T-helper 17 cell (primary cell): ENCODE data around the gene CCNB2. TPM values are rescaled to one million over a fixed set of nuclear protein-coding genes. Genes with fewer than 3 reads are reported as not detected.
"Not testable (repeated sequence)": the region's sequence is repeated elsewhere in the genome, so short reads cannot be mapped to it uniquely, and the experiment has no call there.

Experiments
- ATAC-seq: fragments of 150-1000 bp; cut with Tn5 transposase; 2 replicates; pipeline ENCODE4 v1.10.0; 2021; ENCODE audit warnings: mild to moderate bottlenecking, moderate library complexity
- DNase-seq, 3 donors: peaks; one replicate each; pipeline versions ENCODE4 v3.0.0 to v3.0.0-alpha.2; 2020 to 2021
- H3K9me3 ChIP-seq: one replicate; pipeline ENCODE4 v1.7.0; 2013; ENCODE audit warnings: low read length, mild to moderate bottlenecking; ENCODE audit not compliant: control insufficient read depth, poor library complexity, severe bottlenecking
- H3K27ac Mint-ChIP-seq: one replicate; pipeline ENCODE4 v1.8.0; 2022; ENCODE audit warnings: mild to moderate bottlenecking, moderate library complexity, mixed read lengths
- H3K27me3 Mint-ChIP-seq: one replicate; pipeline ENCODE4 v1.8.0; 2022; ENCODE audit warnings: mixed read lengths
- H3K36me3 Mint-ChIP-seq: one replicate; pipeline ENCODE4 v1.8.0; 2022; ENCODE audit warnings: low read depth, mixed read lengths
- H3K4me1 Mint-ChIP-seq: one replicate; pipeline ENCODE4 v1.8.0; 2022; ENCODE audit warnings: mild to moderate bottlenecking, mixed read lengths
- H3K4me3 Mint-ChIP-seq: one replicate; pipeline ENCODE4 v1.8.0; 2022; ENCODE audit warnings: mild to moderate bottlenecking, moderate library complexity, mixed read lengths
- total RNA-seq, 4 donors: library from RNA in 2 of 4; stranded (reverse) in 2 of 4; gene quantifications; one replicate each; pipeline ENCODE4 v1.2.3 and lab custom pipeline; 2022 to 2026

The CCNB2 gene
- total RNA-seq, 2 donors from 2014 or later: 0.73 TPM; not detected in 1

DNA sequence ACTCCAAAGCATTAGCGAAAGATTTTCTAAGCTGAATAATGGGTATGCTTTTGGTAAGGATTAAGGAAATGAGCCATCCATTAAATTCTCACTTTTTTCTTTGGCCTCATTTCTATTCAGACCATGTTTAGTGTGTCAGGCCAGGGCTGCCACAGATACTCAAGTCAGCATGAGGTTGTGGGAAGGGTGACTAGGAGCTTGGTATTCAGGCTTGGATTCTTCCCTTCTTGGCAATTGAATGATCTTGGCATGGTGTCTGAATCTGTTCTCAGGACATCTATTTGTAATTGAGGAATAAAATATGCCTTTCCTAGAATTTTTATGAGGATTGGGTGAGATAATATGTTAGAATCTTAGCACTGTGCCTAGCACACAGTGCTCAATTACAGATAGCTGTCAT lies 11.2 kb downstream of the CCNB2 start:
- no peak for DNase-seq
- Mint-ChIP-seq H3K27ac (no peak overlapping the region), H3K27me3 (no peaks in the 10 kb centered on the region), H3K36me3 (no peaks in the 10 kb centered on the region), H3K4me1 (peaks cover 5% of the 10 kb centered on the region), H3K4me3 (no peak overlapping the region)
- ATAC-seq: no peak
- no peaks in the 10 kb centered on the region for H3K9me3 ChIP-seq

DNA sequence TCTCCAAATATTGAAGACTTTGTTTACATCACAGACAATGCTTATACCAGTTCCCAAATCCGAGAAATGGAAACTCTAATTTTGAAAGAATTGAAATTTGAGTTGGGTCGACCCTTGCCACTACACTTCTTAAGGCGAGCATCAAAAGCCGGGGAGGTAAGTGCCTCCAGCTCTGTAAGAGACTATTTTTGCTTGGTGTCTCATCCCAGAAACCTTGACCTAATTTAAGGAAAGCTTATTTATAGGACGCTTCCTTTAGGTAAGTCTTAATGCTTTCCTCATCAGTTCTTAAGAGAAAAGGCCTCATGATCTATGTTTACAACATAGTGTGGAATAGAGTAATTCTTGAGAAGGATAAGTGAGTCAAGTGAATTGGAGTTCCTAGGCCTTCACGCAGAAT lies 11.8 kb downstream of the CCNB2 start:
- Mint-ChIP-seq H3K36me3 (no peaks in the 10 kb centered on the region), H3K4me3 (no peak overlapping the region), H3K27ac (no peak overlapping the region), H3K27me3 (no peaks in the 10 kb centered on the region), H3K4me1 (peaks cover 5% of the 10 kb centered on the region)
- DNase-seq (no peak), ATAC-seq (no peak)
- no peaks in the 10 kb centered on the region for H3K9me3 ChIP-seq

DNA sequence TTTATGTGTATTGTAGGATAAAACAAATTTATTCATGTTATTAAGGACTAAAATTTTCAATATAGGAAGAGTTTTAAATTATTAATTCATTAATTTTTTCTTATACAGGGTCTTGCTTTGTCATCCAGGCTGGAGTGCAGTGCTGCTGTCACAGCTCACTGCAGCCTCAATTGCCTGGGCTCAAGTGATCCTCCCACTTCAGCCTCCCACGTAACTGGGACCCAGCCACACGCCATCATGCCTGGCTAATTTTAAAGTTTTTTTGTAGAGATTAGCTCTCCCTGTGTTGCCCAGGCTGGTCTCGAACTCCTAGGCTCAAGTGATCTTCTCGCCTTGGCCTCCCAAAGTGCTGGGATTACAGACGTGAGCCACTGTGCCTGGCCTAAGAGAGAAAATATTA lies 14.7 kb downstream of the CCNB2 start:
- H3K9me3 ChIP-seq: no peaks in the 10 kb centered on the region
- Mint-ChIP-seq H3K4me3 (no peak overlapping the region), H3K36me3 (no peaks in the 10 kb centered on the region), H3K27ac (no peak overlapping the region), H3K27me3 (no peaks in the 10 kb centered on the region), H3K4me1 (peaks cover 5% of the 10 kb centered on the region)
- DNase-seq: no peak
- ATAC-seq: no peak

DNA sequence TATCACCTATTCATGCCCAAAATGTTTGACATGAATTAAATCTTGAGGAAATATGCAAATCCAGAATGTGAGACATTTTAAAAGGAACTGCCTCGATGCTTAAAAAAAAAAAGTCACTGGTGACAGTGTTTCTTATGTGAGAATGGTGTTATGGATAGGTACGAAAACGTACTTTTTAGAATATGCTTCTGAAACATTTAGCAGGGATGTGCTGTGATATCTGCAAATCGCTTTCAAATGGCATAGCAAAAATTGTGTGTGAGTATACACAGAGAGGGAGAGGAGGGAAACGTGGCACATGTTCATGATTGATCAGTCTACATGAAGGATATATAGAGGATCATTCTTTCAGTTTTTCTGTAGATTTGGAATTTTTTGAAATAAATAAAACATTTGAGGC lies 16.0 kb downstream of the CCNB2 start:
- DNase-seq: no peak
- ATAC-seq: no peak
- H3K27ac Mint-ChIP-seq: no peak overlapping the region
- H3K9me3 ChIP-seq: no peaks in the 10 kb centered on the region
- H3K36me3 Mint-ChIP-seq: no peaks in the 10 kb centered on the region
- H3K4me1 Mint-ChIP-seq: peaks cover 5% of the 10 kb centered on the region
- no peak overlapping the region for H3K4me3 Mint-ChIP-seq
- no peaks in the 10 kb centered on the region for H3K27me3 Mint-ChIP-seq

DNA sequence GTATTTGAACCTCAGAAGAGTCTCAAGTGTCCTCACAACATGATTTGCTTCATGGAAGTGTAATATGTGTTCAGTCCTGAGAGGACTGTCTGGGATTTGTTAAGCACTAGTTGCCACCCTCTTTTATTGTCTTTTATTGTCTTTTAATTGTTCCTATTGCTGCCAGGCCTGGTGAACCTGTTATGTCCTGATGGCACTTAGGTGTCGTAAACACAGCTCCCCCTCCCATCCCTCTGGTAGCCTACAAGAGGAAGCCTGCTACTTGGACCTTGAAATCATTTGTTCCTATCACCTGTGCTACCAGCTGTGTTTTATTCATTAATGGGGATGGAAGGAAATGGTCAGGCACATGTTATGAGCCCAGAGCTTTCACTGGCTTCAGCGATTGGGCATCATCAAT lies 19.3 kb downstream of the CCNB2 start:
- H3K4me1 Mint-ChIP-seq: peaks cover 8% of the 10 kb centered on the region
- no peak for ATAC-seq
- no peak overlapping the region for H3K4me3 Mint-ChIP-seq
- no peaks in the 10 kb centered on the region for H3K27me3 Mint-ChIP-seq
- no peaks in the 10 kb centered on the region for H3K9me3 ChIP-seq
- H3K27ac Mint-ChIP-seq: no peak overlapping the region
- peaks cover 4% of the 10 kb centered on the region for H3K36me3 Mint-ChIP-seq
- DNase-seq: no peak

DNA sequence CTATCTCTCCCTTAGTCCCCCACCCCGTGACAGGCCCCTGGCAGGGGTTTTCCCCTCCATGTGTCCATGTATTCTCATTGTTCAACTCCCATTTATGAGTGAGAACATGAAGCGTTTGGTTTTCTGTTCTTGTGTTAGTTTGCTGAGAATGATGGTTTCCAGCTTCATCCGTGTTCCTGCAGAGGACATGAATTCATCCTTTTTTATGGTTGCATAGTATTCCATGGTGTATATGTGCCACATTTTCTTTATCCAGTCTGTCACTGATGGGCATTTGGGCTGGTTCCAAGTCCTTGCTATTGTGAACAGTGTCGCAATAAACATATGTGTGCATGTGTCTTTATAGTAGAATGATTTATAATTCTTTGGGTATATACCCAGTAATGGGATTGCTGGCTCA lies 20.7 kb downstream of the CCNB2 start:
- not testable (repeated sequence) for H3K27ac Mint-ChIP-seq, H3K9me3 ChIP-seq, H3K4me1 Mint-ChIP-seq, DNase-seq, H3K4me3 Mint-ChIP-seq, H3K36me3 Mint-ChIP-seq, ATAC-seq, H3K27me3 Mint-ChIP-seq

DNA sequence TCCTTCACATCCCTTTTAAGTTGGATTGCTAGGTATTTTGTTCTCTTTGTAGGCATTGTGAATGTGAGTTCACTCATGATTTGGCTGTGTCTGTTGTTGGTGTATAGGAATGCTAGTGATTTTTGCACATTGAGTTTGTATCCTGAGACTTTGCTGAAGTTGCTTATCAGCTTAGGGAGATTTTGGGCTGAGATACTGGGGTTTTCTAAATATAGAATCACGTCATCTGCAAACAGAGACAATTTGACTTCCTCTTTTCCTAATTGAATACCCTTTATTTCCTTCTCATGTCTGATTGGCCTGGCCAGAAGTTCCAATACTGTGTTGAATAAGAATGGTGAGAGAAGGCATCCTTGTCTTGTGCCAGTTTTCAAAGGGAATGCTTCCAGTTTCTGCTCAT lies 22.3 kb downstream of the CCNB2 start:
- not testable (repeated sequence) for H3K4me3 Mint-ChIP-seq, H3K27me3 Mint-ChIP-seq, H3K27ac Mint-ChIP-seq, DNase-seq, ATAC-seq, H3K9me3 ChIP-seq, H3K36me3 Mint-ChIP-seq, H3K4me1 Mint-ChIP-seq

DNA sequence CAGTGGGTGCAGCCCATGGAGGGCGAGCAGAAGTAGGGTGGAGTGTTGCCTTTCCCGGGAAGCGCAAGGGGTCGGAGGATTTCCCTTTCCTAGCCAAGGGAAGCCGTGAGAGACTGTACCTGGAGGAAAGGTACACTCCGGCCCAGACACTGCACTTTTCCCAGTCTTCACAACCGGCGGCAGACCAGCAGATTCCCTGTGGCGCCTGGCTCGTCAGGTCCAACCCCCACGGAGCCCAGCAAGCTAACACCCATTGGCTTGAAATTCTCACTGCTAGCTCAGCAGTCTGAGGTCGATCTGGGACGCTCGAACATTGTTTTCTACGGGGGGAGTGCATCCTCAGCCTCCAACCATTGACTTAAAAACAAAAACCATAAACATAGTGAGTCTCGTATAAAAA lies 26.5 kb downstream of the CCNB2 start:
- no peaks in the 10 kb centered on the region for H3K27me3 Mint-ChIP-seq
- no peak overlapping the region for H3K27ac Mint-ChIP-seq
- no peak overlapping the region for H3K4me3 Mint-ChIP-seq
- DNase-seq: no peak
- no peaks in the 10 kb centered on the region for H3K9me3 ChIP-seq
- H3K4me1 Mint-ChIP-seq: peaks cover 3% of the 10 kb centered on the region
- H3K36me3 Mint-ChIP-seq: peaks cover 6% of the 10 kb centered on the region
- ATAC-seq: no peak

DNA sequence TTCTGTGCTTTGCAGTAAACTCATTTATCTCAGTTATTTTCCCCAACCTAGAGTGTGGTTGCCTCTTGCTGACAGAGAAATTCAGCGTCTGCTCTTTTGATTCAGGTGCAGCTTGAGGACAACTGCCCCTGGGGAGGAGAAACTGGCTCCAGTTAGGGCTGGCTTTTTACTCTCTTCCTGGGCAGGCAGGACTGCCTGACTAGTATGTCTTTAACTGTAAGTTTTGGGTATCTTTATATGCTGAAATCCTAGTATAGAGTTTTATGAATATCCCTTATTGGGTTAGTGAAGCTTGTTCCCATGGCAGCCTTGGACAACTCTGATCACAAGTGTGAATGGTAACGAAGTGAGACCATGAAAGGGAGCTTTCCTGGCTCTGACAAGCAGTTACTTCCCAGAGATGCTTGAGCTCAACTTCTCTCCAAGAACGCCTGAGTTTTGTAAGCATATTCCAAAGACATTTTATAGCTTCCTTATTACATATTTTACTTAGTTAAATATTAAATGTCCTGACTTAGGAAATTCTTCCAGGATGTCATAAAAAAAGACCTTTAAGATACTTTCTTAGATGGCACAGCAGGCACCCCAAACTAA lies 27.1 kb downstream of the CCNB2 start:
- ATAC-seq (no peak), DNase-seq (no peak)
- Mint-ChIP-seq H3K27me3 (no peaks in the 10 kb centered on the region), H3K36me3 (peaks cover 6% of the 10 kb centered on the region), H3K4me3 (no peak overlapping the region), H3K27ac (no peak overlapping the region), H3K4me1 (peaks cover 3% of the 10 kb centered on the region)
- no peaks in the 10 kb centered on the region for H3K9me3 ChIP-seq

DNA sequence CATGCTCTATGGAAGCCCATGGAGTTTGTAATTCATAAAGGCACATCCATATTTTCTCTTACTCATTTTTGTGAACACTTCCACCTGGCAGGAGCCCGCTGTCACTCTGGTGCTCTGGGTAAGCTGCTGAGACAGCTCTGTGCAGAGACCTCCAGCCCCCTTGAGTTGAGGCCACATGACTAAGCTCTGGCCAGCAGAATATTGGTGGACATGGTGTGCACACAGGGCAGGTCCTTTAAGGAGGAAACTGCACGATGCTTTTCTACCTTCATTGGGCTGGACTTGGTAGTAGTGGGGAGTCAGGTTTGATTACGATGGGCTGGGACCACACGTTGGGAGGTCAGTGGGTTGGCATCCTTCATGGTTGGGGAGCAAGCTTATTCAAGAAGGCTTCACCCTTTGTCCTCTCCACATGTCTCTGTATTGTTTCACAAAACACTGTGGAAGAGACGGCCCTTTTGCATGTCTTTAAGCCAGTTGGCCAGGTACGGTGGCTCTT lies 29.0 kb downstream of the CCNB2 start:
- Mint-ChIP-seq H3K27ac (no peak overlapping the region), H3K4me1 (peaks cover 6% of the 10 kb centered on the region), H3K27me3 (no peaks in the 10 kb centered on the region), H3K4me3 (no peak overlapping the region), H3K36me3 (peaks cover 2% of the 10 kb centered on the region)
- no peak for DNase-seq
- ATAC-seq: no peak
- H3K9me3 ChIP-seq: no peaks in the 10 kb centered on the region

DNA sequence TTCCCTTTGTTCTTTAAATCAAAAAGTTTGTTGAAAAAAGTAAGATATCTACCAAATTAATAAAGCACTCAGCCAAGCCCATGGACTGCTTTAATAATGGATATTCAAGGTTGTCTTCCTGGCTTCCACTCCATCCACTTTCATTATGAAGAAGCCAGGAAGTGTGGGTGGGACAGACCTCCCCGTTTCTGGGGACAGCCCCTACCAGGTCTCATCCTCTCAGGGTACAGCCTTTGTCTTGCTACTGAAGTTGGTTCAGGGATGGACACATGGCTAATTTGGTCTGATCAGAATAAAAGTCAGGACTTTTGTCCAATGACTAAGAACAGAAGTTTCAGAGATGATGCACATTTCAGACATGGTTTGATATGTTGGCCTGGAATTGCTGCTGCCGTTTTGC lies 32.6 kb downstream of the CCNB2 start:
- DNase-seq (no peak), ATAC-seq (no peak)
- peaks cover 3% of the 10 kb centered on the region for H3K36me3 Mint-ChIP-seq
- no peak overlapping the region for H3K27ac Mint-ChIP-seq
- H3K4me1 Mint-ChIP-seq: peaks cover 11% of the 10 kb centered on the region
- H3K4me3 Mint-ChIP-seq: no peak overlapping the region
- no peaks in the 10 kb centered on the region for H3K27me3 Mint-ChIP-seq
- no peaks in the 10 kb centered on the region for H3K9me3 ChIP-seq

DNA sequence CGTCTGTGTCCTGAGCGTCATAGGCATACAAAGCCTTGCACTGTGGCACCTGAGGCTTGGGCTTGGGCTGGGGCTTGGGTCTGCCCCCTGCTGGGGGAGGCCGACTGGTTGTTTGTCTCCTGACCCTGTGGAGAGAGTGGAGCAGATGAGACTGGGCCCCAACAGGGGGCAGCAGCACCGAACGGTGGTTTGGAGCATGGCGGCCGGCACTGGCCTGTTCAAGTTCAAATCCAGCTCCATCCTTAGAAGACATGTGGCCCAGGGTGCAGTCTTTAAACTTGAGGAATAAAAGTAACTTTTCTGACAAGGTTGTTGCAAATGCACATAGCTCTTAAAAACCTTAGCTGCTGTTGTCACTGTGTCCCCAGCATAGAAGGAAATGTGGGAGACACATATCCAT lies 33.3 kb downstream of the CCNB2 start:
- no peaks in the 10 kb centered on the region for H3K9me3 ChIP-seq
- peak; percentile 93 for ATAC-seq
- Mint-ChIP-seq H3K4me1 (peaks cover 11% of the 10 kb centered on the region), H3K27ac (no peak overlapping the region), H3K27me3 (no peaks in the 10 kb centered on the region), H3K4me3 (no peak overlapping the region), H3K36me3 (peaks cover 3% of the 10 kb centered on the region)
- DNase-seq: peak; percentile 20 to 41 (median 31)

DNA sequence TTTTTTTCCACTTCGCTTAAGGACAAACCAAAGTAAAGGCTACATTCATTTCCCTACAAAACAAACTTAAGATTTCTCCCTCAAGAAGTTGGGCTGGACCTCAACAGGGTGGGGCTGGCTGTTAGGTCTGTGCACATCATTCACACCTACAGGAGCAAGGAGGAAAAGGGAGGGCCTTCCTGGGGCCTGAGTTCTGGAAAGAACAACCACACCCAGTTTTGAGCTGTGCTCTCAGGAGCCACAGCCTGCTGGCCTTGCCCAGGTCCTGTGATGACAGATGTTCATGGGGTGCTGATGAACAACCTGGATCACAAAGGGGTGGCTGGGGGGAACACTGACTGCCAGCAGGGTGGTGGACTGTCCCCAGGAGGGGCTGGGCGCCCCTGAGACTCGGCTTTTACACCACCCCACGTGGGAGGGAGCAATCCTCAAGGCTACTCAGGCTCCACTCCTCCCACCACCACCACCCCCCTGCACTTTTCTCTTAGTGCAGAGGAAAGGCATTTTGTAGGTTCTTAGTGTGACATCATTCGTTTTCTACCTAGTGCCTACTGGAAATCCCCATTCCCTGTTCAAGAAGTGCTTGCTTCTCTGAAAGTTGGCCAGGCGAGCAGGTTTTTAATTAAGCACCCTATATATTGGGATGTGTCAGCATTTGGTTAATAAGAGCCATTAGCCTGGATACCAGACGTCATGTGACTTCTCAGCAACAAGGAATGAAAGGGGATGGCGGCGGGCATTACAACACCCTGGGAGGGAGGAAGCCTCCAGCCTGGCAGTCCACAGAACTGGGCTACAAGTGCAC lies 35.7 kb downstream of the CCNB2 start:
- DNase-seq: no peak
- no peak for ATAC-seq
- Mint-ChIP-seq H3K36me3 (peaks cover 3% of the 10 kb centered on the region), H3K4me3 (no peak overlapping the region), H3K4me1 (peaks cover 11% of the 10 kb centered on the region), H3K27ac (no peak overlapping the region), H3K27me3 (no peaks in the 10 kb centered on the region)
- H3K9me3 ChIP-seq: no peaks in the 10 kb centered on the region

DNA sequence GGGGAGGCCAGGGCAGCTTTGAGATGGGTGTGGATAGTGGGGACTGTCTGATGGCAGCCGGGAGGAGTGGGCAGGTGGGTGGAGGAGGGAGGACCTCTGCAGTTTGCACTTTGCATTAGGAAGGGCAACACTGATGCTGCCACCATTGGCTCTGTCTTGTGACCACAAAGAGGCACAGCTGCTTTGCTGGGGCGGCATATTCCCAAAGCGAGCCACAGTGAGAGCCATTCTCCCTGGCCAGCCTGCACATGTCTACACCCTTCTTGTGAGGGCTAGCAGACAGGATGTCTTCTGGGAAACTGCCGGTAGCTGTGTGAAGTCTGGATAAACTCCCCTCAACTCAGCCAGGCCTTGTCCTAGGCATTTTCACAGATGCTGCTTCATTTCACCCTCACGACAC lies 38.3 kb downstream of the CCNB2 start:
- DNase-seq (no peak), ATAC-seq (no peak)
- peaks cover 3% of the 10 kb centered on the region for H3K36me3 Mint-ChIP-seq
- no peaks in the 10 kb centered on the region for H3K27me3 Mint-ChIP-seq
- H3K4me3 Mint-ChIP-seq: no peak overlapping the region
- no peaks in the 10 kb centered on the region for H3K9me3 ChIP-seq
- no peak overlapping the region for H3K27ac Mint-ChIP-seq
- H3K4me1 Mint-ChIP-seq: peaks cover 5% of the 10 kb centered on the region
